D721Med (cell line): ENCODE results near the gene UST.
"Not testable (repeated sequence)": the region's sequence is repeated elsewhere in the genome, so short reads cannot be mapped to it uniquely, and the experiment has no call there.

Experiments
- DNase-seq: peaks from one replicate; pipeline ENCODE4 v3.0.0; 2011; ENCODE audit warnings: low spot score; ENCODE audit not compliant: insufficient read length
- FAIRE-seq: peaks from 2 replicates; lab custom pipeline; 2011; peaks lifted over from hg19 to GRCh38; lab: Jason Lieb, UNC
- TF ChIP-seq, protein P1 (sequence below): IDR thresholded peaks from 2 replicates; pipeline ENCODE4 v1.5.1; 2012; ENCODE audit warnings: mild to moderate bottlenecking, control low read depth; ENCODE audit not compliant: insufficient read depth; ENCODE audit errors: missing control alignments

Gene UST

GRCh38 chr6:148758492-148758891 is 11.7 kb downstream of the UST start:
- TF ChIP-seq, protein P1, sequence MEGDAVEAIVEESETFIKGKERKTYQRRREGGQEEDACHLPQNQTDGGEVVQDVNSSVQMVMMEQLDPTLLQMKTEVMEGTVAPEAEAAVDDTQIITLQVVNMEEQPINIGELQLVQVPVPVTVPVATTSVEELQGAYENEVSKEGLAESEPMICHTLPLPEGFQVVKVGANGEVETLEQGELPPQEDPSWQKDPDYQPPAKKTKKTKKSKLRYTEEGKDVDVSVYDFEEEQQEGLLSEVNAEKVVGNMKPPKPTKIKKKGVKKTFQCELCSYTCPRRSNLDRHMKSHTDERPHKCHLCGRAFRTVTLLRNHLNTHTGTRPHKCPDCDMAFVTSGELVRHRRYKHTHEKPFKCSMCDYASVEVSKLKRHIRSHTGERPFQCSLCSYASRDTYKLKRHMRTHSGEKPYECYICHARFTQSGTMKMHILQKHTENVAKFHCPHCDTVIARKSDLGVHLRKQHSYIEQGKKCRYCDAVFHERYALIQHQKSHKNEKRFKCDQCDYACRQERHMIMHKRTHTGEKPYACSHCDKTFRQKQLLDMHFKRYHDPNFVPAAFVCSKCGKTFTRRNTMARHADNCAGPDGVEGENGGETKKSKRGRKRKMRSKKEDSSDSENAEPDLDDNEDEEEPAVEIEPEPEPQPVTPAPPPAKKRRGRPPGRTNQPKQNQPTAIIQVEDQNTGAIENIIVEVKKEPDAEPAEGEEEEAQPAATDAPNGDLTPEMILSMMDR: no peak
- FAIRE-seq: no peak
- DNase-seq: no peak

DNA sequence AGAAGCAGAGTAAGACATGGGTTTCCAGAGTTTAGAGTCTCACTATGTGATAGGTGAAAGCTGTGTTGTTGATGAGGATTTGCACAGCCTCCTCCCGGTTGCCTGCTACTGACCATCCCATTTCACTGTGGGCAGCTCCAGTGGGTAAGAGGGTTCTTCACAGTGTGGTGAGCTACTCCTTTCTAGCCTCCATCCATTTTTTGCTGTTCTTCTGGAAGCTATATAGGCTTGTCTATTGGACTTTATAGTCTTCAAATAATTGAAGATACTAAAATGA is 13.4 kb downstream of the UST start:
- TF ChIP-seq, protein P1: no peak
- DNase-seq (no peak), FAIRE-seq (no peak)

- FAIRE-seq (no peak), DNase-seq (no peak)
- TF ChIP-seq, protein P1: no peak
These were observed 14.0 kb downstream of the UST start for GRCh38 chr6:148760568-148761526.

GRCh38 chr6:148761527-148762011 is 14.7 kb downstream of the UST start:
- TF ChIP-seq, protein P1: no peak
- FAIRE-seq (no peak), DNase-seq (no peak)

- FAIRE-seq (no peak), DNase-seq (no peak)
- TF ChIP-seq, protein P1: no peak
These were observed 15.4 kb downstream of the UST start for GRCh38 chr6:148762231-148762630.

- not testable (repeated sequence) for FAIRE-seq, DNase-seq
These were observed 17.6 kb downstream of the UST start for GRCh38 chr6:148764259-148765020.

- TF ChIP-seq, protein P1: no peak
- no peak for DNase-seq
- no peak for FAIRE-seq
These were observed 19.3 kb downstream of the UST start for GRCh38 chr6:148765898-148766808.
